IgD-negative memory B cell (primary cell): ENCODE results near the gene TSSC4. TPM values are rescaled to one million over a fixed set of nuclear protein-coding genes. Genes with fewer than 3 reads are reported as not detected.

Experiments
- H3K27ac Mint-ChIP-seq, 3 donors: one replicate each; pipeline ENCODE4 v1.8.0; 2020 to 2022; ENCODE audit warnings: mild to moderate bottlenecking in 3 of 3, mixed read lengths in 3 of 3, moderate library complexity in 1 of 3
- H3K27me3 Mint-ChIP-seq: one replicate; pipeline ENCODE4 v1.8.0; 2021; ENCODE audit warnings: mixed read lengths
- H3K36me3 Mint-ChIP-seq: one replicate; pipeline ENCODE4 v1.8.0; 2020; ENCODE audit warnings: mild to moderate bottlenecking, mixed read lengths
- H3K4me1 Mint-ChIP-seq, 3 donors: one replicate each; pipeline ENCODE4 v1.8.0; 2020 to 2022; ENCODE audit warnings: mixed read lengths in 3 of 3, mild to moderate bottlenecking in 1 of 3
- H3K4me3 Mint-ChIP-seq, 4 donors: one replicate each; pipeline ENCODE4 v1.8.0; 2020 to 2022; ENCODE audit warnings: mild to moderate bottlenecking in 4 of 4, mixed read lengths in 4 of 4, moderate library complexity in 3 of 4
- H3K9me3 Mint-ChIP-seq, 3 donors: one replicate each; pipeline ENCODE4 v1.8.0; 2020 to 2021; ENCODE audit warnings: mixed read lengths in 3 of 3, mild to moderate bottlenecking in 1 of 3
- polyA plus RNA-seq: library from polyadenylated mRNA; unstranded; fragments of 300-500 nt; fragmentation: Illumina TruSeq; gene quantifications from one replicate; pipeline ENCODE4 v1.2.3, GENCODE V29; 2021

The TSSC4 gene
- polyA plus RNA-seq, 1 donor from 2014 or later = 86.8 TPM

DNA sequence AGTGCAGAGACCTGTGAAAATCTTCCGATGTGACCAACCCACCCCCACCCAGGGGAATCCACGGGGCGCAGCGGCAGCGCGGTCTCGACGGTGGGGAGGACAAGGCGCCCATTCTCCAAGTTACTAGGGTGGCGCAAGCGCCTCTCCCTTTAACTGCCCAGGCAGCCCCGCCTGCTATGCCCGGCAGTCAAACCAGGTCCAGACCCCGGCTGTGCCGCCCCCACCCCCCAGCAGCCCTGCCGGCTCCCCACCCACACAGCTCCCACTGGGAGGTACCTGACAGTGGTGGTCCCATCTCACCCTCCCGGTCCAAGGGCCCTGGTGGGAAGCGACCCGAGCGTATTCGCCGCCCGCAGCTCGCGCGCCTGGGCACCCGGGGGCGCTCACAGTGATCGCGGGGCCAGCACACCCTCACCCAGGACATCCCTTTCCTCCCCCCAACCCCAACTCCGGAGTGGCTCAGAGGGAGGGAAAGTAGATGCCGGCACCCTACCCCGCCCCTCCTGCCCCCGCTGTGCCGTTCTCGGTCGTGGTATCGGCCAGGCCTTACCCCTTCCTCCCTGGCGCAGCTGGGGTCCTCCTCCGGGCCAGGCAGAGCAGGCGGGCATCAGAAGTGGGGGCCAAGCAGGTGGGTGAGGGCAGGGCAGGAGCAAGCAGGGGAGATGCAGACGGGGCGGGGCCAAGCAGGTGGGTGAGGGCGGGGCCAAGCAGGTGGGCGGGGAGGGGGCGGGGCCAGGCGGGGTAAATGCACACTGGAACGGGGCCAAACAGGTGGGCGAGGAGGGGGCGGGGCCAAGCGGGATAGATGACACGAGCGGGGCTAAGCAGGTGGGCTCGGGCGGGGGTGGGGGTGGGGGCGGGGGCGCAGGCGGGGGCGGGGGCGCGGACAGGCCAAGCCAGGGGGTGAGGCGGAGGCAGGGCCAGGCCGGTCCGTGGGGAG, 43.6 kb downstream of the TSSC4 start, which contains the start of gene TRPM5:
Gene TRPM5 (minus strand): TSS at position 634 of the 940 bp plus-strand sequence. CDS start 21,478 bp downstream, outside the sequence.
- no peaks in the 10 kb centered on the region for H3K36me3 Mint-ChIP-seq
- H3K4me3 Mint-ChIP-seq = peak within 1 kb of the TSS; percentile 89 to 98 (median 96)
- peaks cover 0 to 5% (median 0%) of the 10 kb centered on the region in 3 donors for H3K9me3 Mint-ChIP-seq
- no peaks in the 10 kb centered on the region for H3K27me3 Mint-ChIP-seq
- peaks cover 11 to 13% (median 11%) of the 10 kb centered on the region in 3 donors for H3K4me1 Mint-ChIP-seq
- H3K27ac Mint-ChIP-seq = peak within 1 kb of the TSS; percentile 13 to 90 (median 50)

GRCh38 chr11:2444821-2445745, 44.5 kb downstream of the TSSC4 start, which contains the start of gene KCNQ1:
KCNQ1 (plus strand) TSS chr11:2445008; CDS start chr11:2445099, 91 bp downstream.
- Mint-ChIP-seq H3K36me3 (no peaks in the 10 kb centered on the region), H3K27ac (peak within 1 kb of the TSS; percentile 13 to 90 (median 50)), H3K9me3 (no peaks in the 10 kb centered on the region), H3K27me3 (no peaks in the 10 kb centered on the region), H3K4me1 (peaks cover 11 to 17% (median 11%) of the 10 kb centered on the region in 3 donors), H3K4me3 (peak within 1 kb of the TSS; percentile 89 to 98 (median 96))

GRCh38 chr11:2445746-2446551, 45.4 kb downstream of the TSSC4 start:
- Mint-ChIP-seq H3K36me3 (no peaks in the 10 kb centered on the region), H3K4me3 (peak overlapping the region; percentile 89 to 98 (median 96)), H3K4me1 (peaks cover 11 to 17% (median 11%) of the 10 kb centered on the region in 3 donors), H3K27ac (no peak overlapping the region), H3K9me3 (no peaks in the 10 kb centered on the region), H3K27me3 (no peaks in the 10 kb centered on the region)

- H3K4me3 Mint-ChIP-seq = peak overlapping the region; percentile 87 to 98 (median 92)
- peaks cover 11 to 17% (median 11%) of the 10 kb centered on the region in 3 donors for H3K4me1 Mint-ChIP-seq
- H3K27ac Mint-ChIP-seq = peak overlapping the region; percentile 46 to 74 (median 70)
- no peaks in the 10 kb centered on the region for H3K36me3 Mint-ChIP-seq
- H3K27me3 Mint-ChIP-seq = no peaks in the 10 kb centered on the region
- H3K9me3 Mint-ChIP-seq = no peaks in the 10 kb centered on the region
Measured at GRCh38 chr11:2446590-2447252, 46.2 kb downstream of the TSSC4 start.

DNA sequence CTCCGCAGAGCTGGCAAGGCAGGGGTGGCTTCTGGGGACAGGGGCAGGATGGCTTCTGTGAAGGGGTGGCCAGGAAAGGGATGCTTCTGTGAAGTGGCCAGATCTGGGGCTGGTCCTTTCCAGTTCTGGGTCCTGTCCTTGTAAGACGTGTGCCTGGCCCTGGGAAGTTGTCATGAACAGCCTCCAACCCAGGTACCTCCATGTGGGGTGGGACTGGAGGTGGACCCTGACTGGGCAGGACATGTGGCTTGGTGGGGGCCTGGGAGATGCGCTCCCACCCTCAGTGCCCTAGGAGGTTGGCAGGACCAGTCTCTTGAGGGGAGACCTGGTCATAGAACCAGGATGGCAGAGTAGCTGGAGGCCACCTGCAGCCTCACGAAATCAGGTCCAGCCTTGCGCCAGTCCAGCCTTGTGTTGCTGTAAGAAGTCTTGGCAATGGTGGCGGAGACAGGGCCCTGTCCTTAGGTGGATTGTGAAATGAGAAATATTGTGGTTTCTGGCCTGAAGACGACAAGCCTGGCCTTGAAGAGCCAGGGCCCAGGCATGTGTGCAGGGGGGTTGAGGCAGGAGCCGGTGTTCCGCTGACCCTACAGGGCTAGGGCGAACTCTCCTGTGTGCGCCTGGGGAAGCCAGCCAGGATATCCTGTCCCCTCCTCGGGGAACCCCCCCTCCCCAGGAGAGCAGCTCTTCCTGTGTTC, 46.9 kb downstream of the TSSC4 start:
- no peaks in the 10 kb centered on the region for H3K9me3 Mint-ChIP-seq

GRCh38 chr11:2447951-2448650, 47.6 kb downstream of the TSSC4 start:
- Mint-ChIP-seq H3K27ac (no peak overlapping the region), H3K9me3 (no peaks in the 10 kb centered on the region), H3K4me3 (peak overlapping the region; percentile 87 to 98 (median 92)), H3K27me3 (no peaks in the 10 kb centered on the region), H3K36me3 (no peaks in the 10 kb centered on the region), H3K4me1 (peaks cover 11 to 17% (median 11%) of the 10 kb centered on the region in 3 donors)

More for the DNA sequence above, 46.9 kb downstream of the TSSC4 start:
- no peaks in the 10 kb centered on the region for H3K36me3 Mint-ChIP-seq
- H3K4me3 Mint-ChIP-seq = peak overlapping the region; percentile 87 to 98 (median 92)
- no peaks in the 10 kb centered on the region for H3K27me3 Mint-ChIP-seq
- H3K4me1 Mint-ChIP-seq = peaks cover 11 to 15% (median 11%) of the 10 kb centered on the region in 3 donors
- H3K27ac Mint-ChIP-seq = peak overlapping the region; percentile 59 to 74 (median 70)

DNA sequence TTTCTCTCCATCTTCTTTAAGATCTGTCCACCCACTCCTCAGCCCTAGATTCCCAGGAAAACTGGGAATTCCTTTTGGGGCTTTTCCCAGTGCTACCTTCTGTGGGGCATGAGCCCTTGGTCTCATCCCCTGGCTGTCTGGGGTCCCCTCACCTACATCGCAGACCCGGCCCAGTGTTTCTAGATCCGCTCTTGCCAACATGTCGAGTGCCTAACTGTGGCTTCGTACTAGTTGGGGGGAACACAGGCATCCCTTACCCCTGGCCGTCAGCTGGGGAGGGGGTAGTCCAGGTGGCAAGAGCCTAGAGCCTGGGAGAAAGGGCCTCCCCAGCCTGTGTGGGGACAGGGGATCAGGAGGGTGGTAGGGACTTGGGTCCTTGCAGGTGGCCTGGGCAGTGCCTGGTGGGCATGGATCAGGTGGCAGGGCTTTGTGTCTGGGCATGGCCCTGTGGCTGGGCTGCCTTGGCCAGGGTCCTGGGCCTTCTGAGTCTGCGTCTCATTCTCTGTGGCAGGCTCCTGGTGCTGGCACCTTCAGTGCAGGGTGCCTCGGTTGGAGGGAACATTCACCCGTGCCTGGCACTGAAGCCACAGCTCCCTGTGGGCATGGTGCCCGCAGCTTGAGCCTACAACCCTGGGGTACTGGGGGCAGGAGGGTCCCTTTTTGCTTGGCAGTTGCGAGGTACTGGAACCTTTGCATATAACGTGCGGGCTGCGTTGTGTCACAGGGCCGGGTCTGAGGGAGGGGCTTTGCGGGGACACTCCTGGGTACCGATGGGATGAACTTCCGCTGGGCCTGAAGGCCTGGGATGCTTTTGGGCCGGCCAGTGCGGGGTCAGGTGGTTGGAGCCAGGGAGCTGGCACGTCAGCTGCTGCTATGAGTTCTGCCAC, 48.4 kb downstream of the TSSC4 start:
- Mint-ChIP-seq H3K27ac (no peak overlapping the region), H3K9me3 (no peaks in the 10 kb centered on the region), H3K4me3 (peak overlapping the region in 2 of 4 donors; percentile 47 to 89), H3K4me1 (peaks cover 11 to 13% (median 11%) of the 10 kb centered on the region in 3 donors), H3K27me3 (no peaks in the 10 kb centered on the region), H3K36me3 (no peaks in the 10 kb centered on the region)

GRCh38 chr11:2449548-2450320, 49.2 kb downstream of the TSSC4 start:
- peaks cover 11 to 13% (median 11%) of the 10 kb centered on the region in 3 donors for H3K4me1 Mint-ChIP-seq
- no peak overlapping the region for H3K27ac Mint-ChIP-seq
- no peak overlapping the region for H3K4me3 Mint-ChIP-seq

GRCh38 chr11:2450321-2451041, 49.9 kb downstream of the TSSC4 start:
- no peaks in the 10 kb centered on the region for H3K9me3 Mint-ChIP-seq
- H3K27me3 Mint-ChIP-seq = no peaks in the 10 kb centered on the region
- peaks cover 3% of the 10 kb centered on the region for H3K36me3 Mint-ChIP-seq
- peaks cover 11 to 13% (median 11%) of the 10 kb centered on the region in 3 donors for H3K4me1 Mint-ChIP-seq
- H3K27ac Mint-ChIP-seq = no peak overlapping the region
- H3K4me3 Mint-ChIP-seq = peak overlapping the region in 1 of 4 donors; percentile 27

More at GRCh38 chr11:2449548-2450320, 49.2 kb downstream of the TSSC4 start:
- Mint-ChIP-seq H3K36me3 (no peaks in the 10 kb centered on the region), H3K27me3 (no peaks in the 10 kb centered on the region), H3K9me3 (no peaks in the 10 kb centered on the region)

GRCh38 chr11:2451336-2451735, 50.8 kb downstream of the TSSC4 start:
- no peak overlapping the region for H3K4me3 Mint-ChIP-seq
- H3K4me1 Mint-ChIP-seq = peaks cover 11 to 13% (median 13%) of the 10 kb centered on the region in 3 donors
- H3K27me3 Mint-ChIP-seq = no peaks in the 10 kb centered on the region
- H3K9me3 Mint-ChIP-seq = peaks cover 0 to 2% (median 0%) of the 10 kb centered on the region in 3 donors
- H3K27ac Mint-ChIP-seq = no peak overlapping the region
- H3K36me3 Mint-ChIP-seq = peaks cover 4% of the 10 kb centered on the region

GRCh38 chr11:2451916-2452315, 51.4 kb downstream of the TSSC4 start:
- peaks cover 9 to 14% (median 10%) of the 10 kb centered on the region in 3 donors for H3K4me1 Mint-ChIP-seq
- H3K4me3 Mint-ChIP-seq = no peak overlapping the region
- peaks cover 4% of the 10 kb centered on the region for H3K36me3 Mint-ChIP-seq
- no peaks in the 10 kb centered on the region for H3K27me3 Mint-ChIP-seq
- H3K9me3 Mint-ChIP-seq = peaks cover 0 to 2% (median 0%) of the 10 kb centered on the region in 3 donors
- no peak overlapping the region for H3K27ac Mint-ChIP-seq
